Panc1 (cell line): ENCODE data around the gene ORM2. TPM values are rescaled to one million over a fixed set of nuclear protein-coding genes. Genes with fewer than 3 reads are reported as not detected.

Experiments
- ATAC-seq: fragments of 200-7000 bp; cut with Tn5 transposase; 2 replicates; pipeline ENCODE4 v1.9.1; 2020; ENCODE audit warnings: mild to moderate bottlenecking, moderate library complexity
- BruUV-seq: library from RNA; stranded (reverse); fragments of 400-500 nt; replicated peaks from 2 replicates; lab custom pipeline; 2021; lab: Mats Ljungman, UMichigan
- CTCF ChIA-PET: fragments of 300-600 bp; sonication (Branson Sonifier 250); formaldehyde crosslinking; loops from one replicate; lab custom pipeline; 2022; ENCODE audit warnings: antibody characterized with exemption; lab: Charles Lee
- POLR2A ChIA-PET: fragments of 300-600 bp; sonication (Branson Sonifier 250); formaldehyde crosslinking; loops from one replicate; lab custom pipeline; 2022; ENCODE audit warnings: antibody characterized with exemption; lab: Charles Lee
- DNase-seq: peaks from one replicate; pipeline ENCODE4 v3.0.0-alpha.2; 2010; ENCODE audit warnings: low read depth, low spot score
- H3K27ac ChIP-seq: 2 replicates; pipeline ENCODE4 v1.5.1; 2011; ENCODE audit warnings: mild to moderate bottlenecking, low read length, inconsistent platforms
- H3K27me3 ChIP-seq: fragments of 200-500 bp; sonication (Bioruptor generic); 2 replicates; pipeline ENCODE4 v1.6.0; 2014; ENCODE audit warnings: low read length, inconsistent platforms; ENCODE audit not compliant: control insufficient read depth, insufficient read depth
- H3K36me3 ChIP-seq: fragments of 200-500 bp; sonication (Bioruptor generic); 2 replicates; pipeline ENCODE4 v1.5.1; 2014; ENCODE audit warnings: inconsistent platforms, mild to moderate bottlenecking, low read length, moderate library complexity; ENCODE audit not compliant: control insufficient read depth, insufficient read depth
- H3K4me1 ChIP-seq: 2 replicates; pipeline ENCODE4 v1.5.1; 2011; ENCODE audit warnings: inconsistent platforms, mild to moderate bottlenecking, low read length, moderate library complexity; ENCODE audit not compliant: control insufficient read depth, insufficient read depth
- H3K4me3 ChIP-seq, 2 experiments: 2 replicates each; pipeline ENCODE4 v1.5.1; 2011 to 2012; ENCODE audit warnings: low read depth in 2 of 2, low read length in 2 of 2, mild to moderate bottlenecking in 2 of 2, inconsistent platforms in 1 of 2, moderate library complexity in 1 of 2
- H3K9me3 ChIP-seq: fragments of 200-500 bp; sonication (Bioruptor generic); 2 replicates; pipeline ENCODE4 v1.5.1; 2014; ENCODE audit warnings: low read depth, mild to moderate bottlenecking, inconsistent platforms, low read length, moderate library complexity; ENCODE audit not compliant: control insufficient read depth, insufficient read depth
- CTCF ChIP-seq: fragments of 450-650 bp; IDR thresholded peaks from 2 replicates; pipeline ENCODE4 v1.5.1; 2017; ENCODE audit warnings: mild to moderate bottlenecking
- POLR2AphosphoS5 ChIP-seq: IDR thresholded peaks from 2 replicates; pipeline ENCODE4 v1.6.1; 2012; ENCODE audit warnings: mild to moderate bottlenecking, low read depth, low read length, moderate library complexity
- REST ChIP-seq, 2 experiments: IDR thresholded peaks; 2 replicates each; pipeline ENCODE4 v1.6.1; 2011 to 2012; ENCODE audit warnings: low read depth in 2 of 2, control low read depth in 1 of 2, low read length in 1 of 2, mild to moderate bottlenecking in 1 of 2, moderate library complexity in 1 of 2; ENCODE audit not compliant: insufficient read depth in 1 of 2
- SIN3A ChIP-seq: IDR thresholded peaks from 2 replicates; pipeline ENCODE4 v1.6.1; 2012; ENCODE audit warnings: low read depth, mild to moderate bottlenecking, low read length, moderate library complexity, borderline replicate concordance; ENCODE audit not compliant: insufficient read depth
- TCF7L2 ChIP-seq: IDR thresholded peaks from 2 replicates; pipeline ENCODE4 v1.6.1; 2011; ENCODE audit warnings: mild to moderate bottlenecking, low read depth, low read length, inconsistent platforms
- in situ Hi-C: cut with HindIII; loops from 2 replicates; pipeline ENCODE4 v1.10.0; 2016; ENCODE audit warnings: low sequenced_read_pairs, low pct_unique_long_range_greater_than_20kb
- intact Hi-C: fragments of 100-400 bp; cut with micrococcal nuclease; formaldehyde crosslinking; loops from one replicate; pipeline ENCODE4 v1.10.0; 2022; ENCODE audit not compliant: unreplicated experiment
- total RNA-seq: library from RNA; stranded (reverse); gene quantifications from one replicate; pipeline ENCODE4 v1.2.1, GENCODE V29; 2021; ENCODE audit not compliant: unreplicated experiment

Gene ORM2
- total RNA-seq, 1 experiment from 2014 or later, result 0.77 TPM

GRCh38 chr9:114349713-114350480 lies 20.2 kb downstream of the ORM2 start:
- DNase-seq, result no peak
- in situ Hi-C loops (no loop called here), intact Hi-C loops (no loop called here)
- Histone ChIP-seq H3K4me3 (no peak overlapping the region), H3K9me3 (no peaks in the 10 kb centered on the region), H3K4me1 (no peaks in the 10 kb centered on the region), H3K27me3 (no peaks in the 10 kb centered on the region), H3K27ac (no peak overlapping the region), H3K36me3 (no peaks in the 10 kb centered on the region)
- ChIA-PET POLR2A (no interaction called here), CTCF (no interaction called here)
- no peak for TF ChIP-seq REST (IDR thresholded peaks at IDR 0.05; ENCODE audit: insufficient read depth in 1 of 2, low read depth in 2 of 2, low read length in 1 of 2)
- TF ChIP-seq TCF7L2, result no peak
- no peak for TF ChIP-seq CTCF
- no peak for TF ChIP-seq POLR2AphosphoS5
- TF ChIP-seq SIN3A, result no peak
- no TSS peak for BruUV-seq
- no peak for ATAC-seq

- TF ChIP-seq SIN3A (no peak), REST (IDR thresholded peaks at IDR 0.05; ENCODE audit: insufficient read depth in 1 of 2, low read depth in 2 of 2, low read length in 1 of 2) (no peak), CTCF (no peak), TCF7L2 (no peak), POLR2AphosphoS5 (no peak)
- in situ Hi-C loops, result no loop called here
- POLR2A ChIA-PET, result interaction anchor here (0.6 kb wide), 1 partner anchor 44 kb away, joined by 4 read pairs; no protein-coding TSS in a partner anchor
- Histone ChIP-seq H3K4me3 (no peak overlapping the region), H3K4me1 (no peaks in the 10 kb centered on the region), H3K27ac (no peak overlapping the region), H3K9me3 (no peaks in the 10 kb centered on the region), H3K36me3 (no peaks in the 10 kb centered on the region), H3K27me3 (no peaks in the 10 kb centered on the region)
- no TSS peak for BruUV-seq
- intact Hi-C loops, result no loop called here
- no peak for DNase-seq
- CTCF ChIA-PET, result no interaction called here
- ATAC-seq, result no peak
Observed at GRCh38 chr9:114350636-114351401, 21.1 kb downstream of the ORM2 start.
